Panc1 (cell line): Measurements from ENCODE around the gene DRD3. TPM values are rescaled to one million over a fixed set of nuclear protein-coding genes. Genes with fewer than 3 reads are reported as not detected.

ENCODE experiments used
- ATAC-seq: fragments of 200-7000 bp; cut with Tn5 transposase; 2 replicates; pipeline ENCODE4 v1.9.1; 2020; ENCODE audit warnings: mild to moderate bottlenecking, moderate library complexity
- BruUV-seq: library from RNA; stranded (reverse); fragments of 400-500 nt; replicated peaks from 2 replicates; lab custom pipeline; 2021; lab: Mats Ljungman, UMichigan
- CTCF ChIA-PET: fragments of 300-600 bp; sonication (Branson Sonifier 250); formaldehyde crosslinking; loops from one replicate; lab custom pipeline; 2022; ENCODE audit warnings: antibody characterized with exemption; lab: Charles Lee
- POLR2A ChIA-PET: fragments of 300-600 bp; sonication (Branson Sonifier 250); formaldehyde crosslinking; loops from one replicate; lab custom pipeline; 2022; ENCODE audit warnings: antibody characterized with exemption; lab: Charles Lee
- DNase-seq: peaks from one replicate; pipeline ENCODE4 v3.0.0-alpha.2; 2010; ENCODE audit warnings: low read depth, low spot score
- H3K27ac ChIP-seq: 2 replicates; pipeline ENCODE4 v1.5.1; 2011; ENCODE audit warnings: mild to moderate bottlenecking, low read length, inconsistent platforms
- H3K27me3 ChIP-seq: fragments of 200-500 bp; sonication (Bioruptor generic); 2 replicates; pipeline ENCODE4 v1.6.0; 2014; ENCODE audit warnings: low read length, inconsistent platforms; ENCODE audit not compliant: control insufficient read depth, insufficient read depth
- H3K36me3 ChIP-seq: fragments of 200-500 bp; sonication (Bioruptor generic); 2 replicates; pipeline ENCODE4 v1.5.1; 2014; ENCODE audit warnings: inconsistent platforms, mild to moderate bottlenecking, low read length, moderate library complexity; ENCODE audit not compliant: control insufficient read depth, insufficient read depth
- H3K4me1 ChIP-seq: 2 replicates; pipeline ENCODE4 v1.5.1; 2011; ENCODE audit warnings: inconsistent platforms, mild to moderate bottlenecking, low read length, moderate library complexity; ENCODE audit not compliant: control insufficient read depth, insufficient read depth
- H3K4me3 ChIP-seq, 2 experiments: 2 replicates each; pipeline ENCODE4 v1.5.1; 2011 to 2012; ENCODE audit warnings: low read depth in 2 of 2, low read length in 2 of 2, mild to moderate bottlenecking in 2 of 2, inconsistent platforms in 1 of 2, moderate library complexity in 1 of 2
- H3K9me3 ChIP-seq: fragments of 200-500 bp; sonication (Bioruptor generic); 2 replicates; pipeline ENCODE4 v1.5.1; 2014; ENCODE audit warnings: low read depth, mild to moderate bottlenecking, inconsistent platforms, low read length, moderate library complexity; ENCODE audit not compliant: control insufficient read depth, insufficient read depth
- POLR2AphosphoS5 ChIP-seq: IDR thresholded peaks from 2 replicates; pipeline ENCODE4 v1.6.1; 2012; ENCODE audit warnings: mild to moderate bottlenecking, low read depth, low read length, moderate library complexity
- REST ChIP-seq, 2 experiments: IDR thresholded peaks; 2 replicates each; pipeline ENCODE4 v1.6.1; 2011 to 2012; ENCODE audit warnings: low read depth in 2 of 2, control low read depth in 1 of 2, low read length in 1 of 2, mild to moderate bottlenecking in 1 of 2, moderate library complexity in 1 of 2; ENCODE audit not compliant: insufficient read depth in 1 of 2
- SIN3A ChIP-seq: IDR thresholded peaks from 2 replicates; pipeline ENCODE4 v1.6.1; 2012; ENCODE audit warnings: low read depth, mild to moderate bottlenecking, low read length, moderate library complexity, borderline replicate concordance; ENCODE audit not compliant: insufficient read depth
- TCF7L2 ChIP-seq: IDR thresholded peaks from 2 replicates; pipeline ENCODE4 v1.6.1; 2011; ENCODE audit warnings: mild to moderate bottlenecking, low read depth, low read length, inconsistent platforms
- in situ Hi-C: cut with HindIII; loops from 2 replicates; pipeline ENCODE4 v1.10.0; 2016; ENCODE audit warnings: low sequenced_read_pairs, low pct_unique_long_range_greater_than_20kb
- intact Hi-C: fragments of 100-400 bp; cut with micrococcal nuclease; formaldehyde crosslinking; loops from one replicate; pipeline ENCODE4 v1.10.0; 2022; ENCODE audit not compliant: unreplicated experiment
- total RNA-seq: library from RNA; stranded (reverse); gene quantifications from one replicate; pipeline ENCODE4 v1.2.1, GENCODE V29; 2021; ENCODE audit not compliant: unreplicated experiment
- TF ChIP-seq, protein P1 (sequence below): fragments of 450-650 bp; IDR thresholded peaks from 2 replicates; pipeline ENCODE4 v1.5.1; 2017; ENCODE audit warnings: mild to moderate bottlenecking

DRD3 gene
- total RNA-seq, 1 experiment from 2014 or later, result not detected

DNA sequence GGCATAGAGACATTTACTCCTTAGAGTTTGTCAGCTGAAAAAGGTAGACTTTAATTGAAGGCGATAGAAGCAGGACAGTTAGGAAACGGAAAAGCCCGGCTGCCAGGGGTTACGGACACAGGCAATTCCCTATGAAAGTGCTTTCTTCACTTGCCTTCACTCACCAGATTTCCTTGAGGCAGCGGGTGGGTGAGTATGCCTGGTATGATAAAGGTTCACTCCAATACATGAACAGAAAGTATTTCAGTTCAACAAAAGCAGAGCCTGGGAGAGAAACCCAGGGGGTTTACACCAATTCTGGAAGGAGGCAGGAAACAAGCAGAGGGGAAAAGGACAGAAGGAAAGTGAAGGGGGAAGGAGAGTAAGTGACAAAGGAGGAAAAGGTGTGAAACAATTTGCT, 68.4 kb downstream of the DRD3 start:
- intact Hi-C loops (no loop called here), in situ Hi-C loops (no loop called here)
- BruUV-seq, result no TSS peak
- POLR2A ChIA-PET, result no interaction called here
- DNase-seq, result no peak
- no peaks in the 10 kb centered on the region for H3K9me3 ChIP-seq
- H3K4me1 ChIP-seq, result no peaks in the 10 kb centered on the region
- ATAC-seq, result no peak
- CTCF ChIA-PET, result no interaction called here
- no peak overlapping the region for H3K4me3 ChIP-seq
- H3K36me3 ChIP-seq, result no peaks in the 10 kb centered on the region
- H3K27ac ChIP-seq, result no peak overlapping the region
- peaks cover 16% of the 10 kb centered on the region for H3K27me3 ChIP-seq
- TF ChIP-seq, protein P1, sequence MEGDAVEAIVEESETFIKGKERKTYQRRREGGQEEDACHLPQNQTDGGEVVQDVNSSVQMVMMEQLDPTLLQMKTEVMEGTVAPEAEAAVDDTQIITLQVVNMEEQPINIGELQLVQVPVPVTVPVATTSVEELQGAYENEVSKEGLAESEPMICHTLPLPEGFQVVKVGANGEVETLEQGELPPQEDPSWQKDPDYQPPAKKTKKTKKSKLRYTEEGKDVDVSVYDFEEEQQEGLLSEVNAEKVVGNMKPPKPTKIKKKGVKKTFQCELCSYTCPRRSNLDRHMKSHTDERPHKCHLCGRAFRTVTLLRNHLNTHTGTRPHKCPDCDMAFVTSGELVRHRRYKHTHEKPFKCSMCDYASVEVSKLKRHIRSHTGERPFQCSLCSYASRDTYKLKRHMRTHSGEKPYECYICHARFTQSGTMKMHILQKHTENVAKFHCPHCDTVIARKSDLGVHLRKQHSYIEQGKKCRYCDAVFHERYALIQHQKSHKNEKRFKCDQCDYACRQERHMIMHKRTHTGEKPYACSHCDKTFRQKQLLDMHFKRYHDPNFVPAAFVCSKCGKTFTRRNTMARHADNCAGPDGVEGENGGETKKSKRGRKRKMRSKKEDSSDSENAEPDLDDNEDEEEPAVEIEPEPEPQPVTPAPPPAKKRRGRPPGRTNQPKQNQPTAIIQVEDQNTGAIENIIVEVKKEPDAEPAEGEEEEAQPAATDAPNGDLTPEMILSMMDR, result no peak
- TF ChIP-seq POLR2AphosphoS5, result no peak
- TF ChIP-seq REST (IDR thresholded peaks at IDR 0.05; ENCODE audit: insufficient read depth in 1 of 2, low read depth in 2 of 2, low read length in 1 of 2), result no peak
- no peak for TF ChIP-seq TCF7L2
- TF ChIP-seq SIN3A, result no peak

DNA sequence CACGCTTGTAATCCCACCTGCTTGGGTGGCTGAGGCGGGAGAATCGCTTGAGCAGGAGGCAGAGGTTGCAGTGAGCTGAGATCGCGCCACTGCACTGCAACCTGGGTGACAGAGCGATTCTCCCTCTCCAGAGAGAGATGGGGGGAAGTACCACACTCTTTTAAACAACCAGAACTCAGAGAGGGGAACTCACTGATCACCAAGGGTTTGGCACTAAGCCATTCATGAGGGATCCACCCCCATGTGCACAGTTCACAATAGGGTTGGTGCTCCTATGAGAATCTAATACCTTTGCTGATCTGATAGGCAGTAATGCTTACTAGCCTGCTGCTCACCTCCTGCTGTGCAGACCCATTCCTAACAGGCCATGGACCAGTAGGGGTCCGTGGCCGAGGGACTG, 70.7 kb downstream of the DRD3 start:
- DNase-seq, result no peak
- Histone ChIP-seq H3K27me3 (peaks cover 16% of the 10 kb centered on the region), H3K36me3 (no peaks in the 10 kb centered on the region), H3K4me3 (no peak overlapping the region), H3K27ac (no peak overlapping the region), H3K9me3 (no peaks in the 10 kb centered on the region), H3K4me1 (no peaks in the 10 kb centered on the region)
- ATAC-seq, result no peak
- intact Hi-C loops (no loop called here), in situ Hi-C loops (no loop called here)
- CTCF ChIA-PET, result no interaction called here
- no TSS peak for BruUV-seq
- POLR2A ChIA-PET, result no interaction called here
- TF ChIP-seq REST (IDR thresholded peaks at IDR 0.05; ENCODE audit: insufficient read depth in 1 of 2, low read depth in 2 of 2, low read length in 1 of 2) (no peak), POLR2AphosphoS5 (no peak), TCF7L2 (no peak), SIN3A (no peak)
- TF ChIP-seq, protein P1, result no peak
